ENCODE data around the gene RPS6KL1. TPM values are rescaled to one million over a fixed set of nuclear protein-coding genes. Genes with fewer than 3 reads are reported as not detected.

RPS6KL1 gene, protein sequence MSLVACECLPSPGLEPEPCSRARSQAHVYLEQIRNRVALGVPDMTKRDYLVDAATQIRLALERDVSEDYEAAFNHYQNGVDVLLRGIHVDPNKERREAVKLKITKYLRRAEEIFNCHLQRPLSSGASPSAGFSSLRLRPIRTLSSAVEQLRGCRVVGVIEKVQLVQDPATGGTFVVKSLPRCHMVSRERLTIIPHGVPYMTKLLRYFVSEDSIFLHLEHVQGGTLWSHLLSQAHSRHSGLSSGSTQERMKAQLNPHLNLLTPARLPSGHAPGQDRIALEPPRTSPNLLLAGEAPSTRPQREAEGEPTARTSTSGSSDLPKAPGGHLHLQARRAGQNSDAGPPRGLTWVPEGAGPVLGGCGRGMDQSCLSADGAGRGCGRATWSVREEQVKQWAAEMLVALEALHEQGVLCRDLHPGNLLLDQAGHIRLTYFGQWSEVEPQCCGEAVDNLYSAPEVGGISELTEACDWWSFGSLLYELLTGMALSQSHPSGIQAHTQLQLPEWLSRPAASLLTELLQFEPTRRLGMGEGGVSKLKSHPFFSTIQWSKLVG
- 6.8 and 9.8 TPM in 2 replicates for total RNA-seq (2022)
- percentile 46 among the genes with signal in this experiment for Bru-seq, nascent RNA
- percentile 47 among the genes with signal in this experiment for BruChase-seq, experiment 1, labeled RNA remaining after a 2-hour chase
- BruChase-seq, experiment 2, labeled RNA remaining after a 6-hour chase, result percentile 43 among the genes with signal in this experiment
- long read RNA-seq, partial matches to known transcripts, result 2 of 7 reads
- long read RNA-seq, other reads (novel, unspliced or antisense), result 5 of 7 reads

DNA sequence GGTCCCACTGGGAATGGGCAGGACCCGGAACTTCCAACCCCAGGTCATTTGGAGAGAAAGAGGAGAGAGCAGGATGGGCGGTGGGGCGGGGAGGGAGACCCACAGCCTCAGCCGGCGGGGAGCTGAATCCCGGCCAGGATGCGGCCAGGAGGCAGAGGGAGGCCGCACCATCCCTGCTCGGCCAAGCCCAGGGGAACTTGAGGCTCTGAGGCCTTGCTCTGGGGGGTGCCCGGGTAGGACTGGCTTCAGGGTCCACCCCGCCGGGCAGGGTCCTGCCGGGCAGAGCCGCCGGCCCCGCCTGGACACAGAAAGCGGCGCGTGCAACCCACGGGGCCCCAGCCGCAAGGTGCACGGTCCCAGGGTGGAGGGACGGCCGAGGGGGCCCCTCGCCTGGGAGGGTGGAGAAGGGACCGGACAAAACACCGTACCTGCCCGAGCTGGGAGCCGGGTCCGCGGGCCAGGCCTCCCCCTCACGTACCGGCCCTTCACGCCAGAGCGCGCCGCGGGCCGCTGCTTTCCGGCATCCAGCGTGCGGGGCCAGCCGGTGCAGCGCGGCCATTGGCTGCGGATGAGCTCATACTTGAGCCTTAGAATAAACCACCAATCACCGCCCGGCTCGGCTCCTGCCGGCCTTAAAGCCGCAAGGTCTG lies at the start of gene RPS6KL1:
Gene RPS6KL1, minus strand, starts transcription at position 509 of the 650 bp plus-strand sequence. CDS start 1,719 bp downstream, outside the sequence.
- Histone ChIP-seq H3K4me1 (no peaks in the 10 kb centered on the region), H3K36me3 (ENCODE audit: control insufficient read depth, insufficient read depth, low read length) (no peaks in the 10 kb centered on the region), H3K27me3 (replicated peaks; ENCODE audit: control insufficient read depth, insufficient read depth, low read length) (no peaks in the 10 kb centered on the region; the same call in 1 of the 2 replicates), H3K4me3 (ENCODE audit: low read depth, low read length) (peak within 1 kb of the TSS; percentile 75), H3K9me3 (no peaks in the 10 kb centered on the region)
- intact Hi-C loops (cut with micrococcal nuclease; ENCODE audit: unreplicated experiment), result no loop called here
- no peaks in the 10 kb centered on the region for H3K9me3 Mint-ChIP-seq (ENCODE audit: unreplicated experiment)
- DNase-seq, result peak; percentile 80 to 87
- ChIA-PET CTCF (interaction anchor here (0.6 to 1.8 kb wide), 18 partner anchors 11 to 557 kb away, joined by 3 to 18 read pairs (median 5); partner anchors contain the start of genes ACYP1 and ZC2HC1C), POLR2A (interaction anchor here (0.6 to 1.1 kb wide), 7 partner anchors 17 to 508 kb away, joined by 3 to 8 read pairs (median 4); partner anchors contain the start of genes EIF2B2, PGF and ZC2HC1C)
- peaks cover 6% of the 10 kb centered on the region for H3K4me1 Mint-ChIP-seq (ENCODE audit: low read depth, unreplicated experiment)
- peaks cover 5% of the 10 kb centered on the region for H3K27me3 Mint-ChIP-seq (ENCODE audit: insufficient read depth, unreplicated experiment)
- no TSS peak for BruUV-seq (replicated peaks)
- no peaks in the 10 kb centered on the region for H3K36me3 Mint-ChIP-seq (ENCODE audit: insufficient read depth, unreplicated experiment)
- TF ChIP-seq CTCF (IDR thresholded peaks at IDR 0.05; ENCODE audit: insufficient read depth in 1 of 2, low read depth in 1 of 2, low read length in 1 of 2, severe bottlenecking in 1 of 2, unreplicated experiment in 1 of 2), result no peak
- H3K27ac Mint-ChIP-seq (ENCODE audit: unreplicated experiment), result no peak within 1 kb of the TSS
- peak within 1 kb of the TSS; percentile 84 for H3K4me3 Mint-ChIP-seq (ENCODE audit: unreplicated experiment)

DNA sequence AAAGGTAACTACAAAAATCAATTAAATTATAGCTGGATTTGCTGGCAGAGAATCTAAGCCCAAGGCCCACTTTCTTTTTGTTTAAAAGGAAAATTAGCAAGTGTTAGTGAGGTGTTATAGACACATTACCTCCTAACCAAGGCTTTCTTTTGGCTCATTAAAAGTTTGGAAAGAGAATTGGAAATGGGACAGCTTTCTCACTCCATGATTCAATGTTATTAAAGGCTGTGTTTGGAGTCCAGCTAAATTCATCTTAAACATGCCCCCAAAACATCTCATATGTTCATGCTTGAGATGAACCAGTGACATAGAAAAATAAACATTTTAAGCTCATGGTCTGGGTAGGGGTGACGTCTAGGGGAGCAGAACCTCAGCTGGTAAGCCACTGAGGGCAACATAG lies 45.8 kb upstream of the RPS6KL1 start:
- Histone ChIP-seq H3K4me3 (ENCODE audit: low read depth, low read length) (no peak overlapping the region), H3K9me3 (no peaks in the 10 kb centered on the region), H3K4me1 (peaks cover 13% of the 10 kb centered on the region), H3K36me3 (ENCODE audit: control insufficient read depth, insufficient read depth, low read length) (no peaks in the 10 kb centered on the region), H3K27me3 (replicated peaks; ENCODE audit: control insufficient read depth, insufficient read depth, low read length) (no peaks in the 10 kb centered on the region)
- H3K4me1 Mint-ChIP-seq (ENCODE audit: low read depth, unreplicated experiment), result peaks cover under 1% of the 10 kb centered on the region
- H3K27me3 Mint-ChIP-seq (ENCODE audit: insufficient read depth, unreplicated experiment), result no peaks in the 10 kb centered on the region
- H3K4me3 Mint-ChIP-seq (ENCODE audit: unreplicated experiment), result no peak overlapping the region
- ChIA-PET CTCF (interaction anchor here (0.7 to 1.1 kb wide), 3 partner anchors 14 to 24 kb away, joined by 3 read pairs; partner anchors contain the start of gene PGF), POLR2A (no interaction called here)
- H3K36me3 Mint-ChIP-seq (ENCODE audit: insufficient read depth, unreplicated experiment), result no peaks in the 10 kb centered on the region
- BruUV-seq (replicated peaks), result no TSS peak
- H3K27ac Mint-ChIP-seq (ENCODE audit: unreplicated experiment), result no peak overlapping the region
- H3K9me3 Mint-ChIP-seq (ENCODE audit: unreplicated experiment), result no peaks in the 10 kb centered on the region
- TF ChIP-seq CTCF (IDR thresholded peaks at IDR 0.05; ENCODE audit: insufficient read depth in 1 of 2, low read depth in 1 of 2, low read length in 1 of 2, severe bottlenecking in 1 of 2, unreplicated experiment in 1 of 2), result no peak
- DNase-seq, result no peak
- intact Hi-C loops (cut with micrococcal nuclease; ENCODE audit: unreplicated experiment), result no loop called here
